ENCODE results near the gene FRS3. TPM values are rescaled to one million over a fixed set of nuclear protein-coding genes. Genes with fewer than 3 reads are reported as not detected.
A peak's percentile ranks its signal among the peaks of the same experiment; 100 is the strongest.

FRS3 gene, protein sequence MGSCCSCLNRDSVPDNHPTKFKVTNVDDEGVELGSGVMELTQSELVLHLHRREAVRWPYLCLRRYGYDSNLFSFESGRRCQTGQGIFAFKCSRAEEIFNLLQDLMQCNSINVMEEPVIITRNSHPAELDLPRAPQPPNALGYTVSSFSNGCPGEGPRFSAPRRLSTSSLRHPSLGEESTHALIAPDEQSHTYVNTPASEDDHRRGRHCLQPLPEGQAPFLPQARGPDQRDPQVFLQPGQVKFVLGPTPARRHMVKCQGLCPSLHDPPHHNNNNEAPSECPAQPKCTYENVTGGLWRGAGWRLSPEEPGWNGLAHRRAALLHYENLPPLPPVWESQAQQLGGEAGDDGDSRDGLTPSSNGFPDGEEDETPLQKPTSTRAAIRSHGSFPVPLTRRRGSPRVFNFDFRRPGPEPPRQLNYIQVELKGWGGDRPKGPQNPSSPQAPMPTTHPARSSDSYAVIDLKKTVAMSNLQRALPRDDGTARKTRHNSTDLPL
- total RNA-seq (2016; rRNA removed; fragmentation: Illumina TruSeq; extraction: Trizol) (1.5 and 3.0 TPM in 2 replicates), polyA plus RNA-seq (2011; rRNA removed) (7.1 and 7.4 TPM in 2 replicates), polyA minus RNA-seq (2011; rRNA and poly(A)+ RNA removed; ENCODE audit: low replicate concordance) (2.6 and 8.3 TPM in 2 replicates), Bru-seq, nascent RNA (percentile 54 among the genes with signal in this experiment), BruChase-seq, experiment 1, labeled RNA remaining after a 6-hour chase (percentile 54 among the genes with signal in this experiment), BruChase-seq, experiment 2, labeled RNA remaining after a 2-hour chase (percentile 54 among the genes with signal in this experiment)
- total RNA-seq (2016; cell fraction: cytosol; rRNA removed; fragmentation: Illumina TruSeq; extraction: Trizol; ENCODE audit: low read depth): 3.2 and 3.7 TPM in 2 replicates
- 1.2 and 2.7 TPM in 2 replicates for total RNA-seq (2016; cell fraction: insoluble cytoplasmic fraction; rRNA removed; fragmentation: Illumina TruSeq; extraction: Trizol)
- total RNA-seq (2016; cell fraction: membrane; rRNA removed; fragmentation: Illumina TruSeq; extraction: Trizol): 6.5 and 6.6 TPM in 2 replicates
- 3.2 and 4.8 TPM in 2 replicates for total RNA-seq (2016; cell fraction: nucleus; rRNA removed; fragmentation: Illumina TruSeq; extraction: Trizol)
- polyA plus RNA-seq (2011; cell fraction: cytosol; rRNA removed): 6.7 TPM in 2 replicates
- polyA plus RNA-seq (2011; cell fraction: nucleus; rRNA removed): 11.2 and 14.1 TPM in 2 replicates
- 2.5 and 2.9 TPM in 2 replicates for polyA plus RNA-seq (2012)
- 5.9 and 6.1 TPM in 2 replicates for polyA plus RNA-seq (2016; cell fraction: cytosol; fragmentation: Illumina TruSeq; extraction: Trizol; ENCODE audit: low read depth)
- polyA plus RNA-seq (2016; cell fraction: insoluble cytoplasmic fraction; fragmentation: Illumina TruSeq; extraction: Trizol; ENCODE audit: low read depth): 3.0 and 3.6 TPM in 2 replicates
- 10.2 and 10.3 TPM in 2 replicates for polyA plus RNA-seq (2016; cell fraction: membrane; fragmentation: Illumina TruSeq; extraction: Trizol; ENCODE audit: low read depth)
- polyA plus RNA-seq (2016; cell fraction: nucleus; fragmentation: Illumina TruSeq; extraction: Trizol; ENCODE audit: insufficient read depth, low read depth): 11.8 and 13.3 TPM in 2 replicates
- 0.89 and 2.1 TPM in 2 replicates for polyA minus RNA-seq (2011; cell fraction: cytosol; rRNA and poly(A)+ RNA removed)
- polyA minus RNA-seq (2011; cell fraction: nucleus; rRNA and poly(A)+ RNA removed): 3.4 and 3.5 TPM in 2 replicates
- long read RNA-seq, experiment 1: 0 reads
- long read RNA-seq, experiment 2, transcript FRS3-202 (7 exons, 2,174 nt): major isoform, 8 of 12 reads
- long read RNA-seq, experiment 2, partial matches to known transcripts: 2 of 12 reads
- long read RNA-seq, experiment 2, other reads (novel, unspliced or antisense): 1 of 12 reads

GRCh38 chr6:41779788-41780550 lies at the start of gene FRS3:
TSS of gene FRS3 (minus strand) at chr6:41779900. CDS start at chr6:41776987, 2,913 bp downstream.
- Histone ChIP-seq H2AFZ (ENCODE audit: low read length) (no peak within 1 kb of the TSS), H3K27ac (ENCODE audit: extremely low read length, insufficient read depth, low read length) (peak within 1 kb of the TSS; percentile 24), H3K36me3 (replicated peaks in 1 of 2; ENCODE audit: control insufficient read depth in 1 of 2, insufficient read depth in 2 of 2, low read length in 2 of 2) (peaks cover 1 to 14% of the 10 kb centered on the region in 2 experiments; a peak in 4 of 5 replicates), H4K20me1 (ENCODE audit: insufficient read depth, low read length) (no peaks in the 10 kb centered on the region), H3K79me2 (ENCODE audit: insufficient read depth, low read length) (peaks cover 4% of the 10 kb centered on the region), H3K4me1 (ENCODE audit: insufficient read depth, low read length) (peaks cover 34% of the 10 kb centered on the region), H3K27me3 (ENCODE audit: control insufficient read depth in 1 of 2, insufficient read depth in 2 of 2, low read length in 2 of 2) (no peaks in the 10 kb centered on the region; a peak in 2 of 5 replicates), H3K9ac (ENCODE audit: insufficient read depth, low read depth, low read length) (peak within 1 kb of the TSS; percentile 73), H3K4me3 (replicated peaks in 1 of 3; ENCODE audit: insufficient read depth in 1 of 3, low read depth in 2 of 3, low read length in 3 of 3) (peak within 1 kb of the TSS; percentile 82 to 93 (median 92)), H3K4me2 (ENCODE audit: low read depth, low read length) (peak within 1 kb of the TSS; percentile 97), H3K9me3 (ENCODE audit: low read length) (no peaks in the 10 kb centered on the region)
- FAIRE-seq: peak; percentile 60
- 1% methylated on average over 38 of the region's 73 CpGs for WGBS (ENCODE audit: low lambda C conversion rate)
- POLR2A ChIA-PET: interaction anchor here (0.5 to 1.3 kb wide), 12 partner anchors 8 to 271 kb away, joined by 3 to 15 read pairs (median 4); partner anchors contain the start of genes PGC and TAF8
- CTCF ChIA-PET (ENCODE audit: low intra/inter-chr PET ratio, low total read pairs): interaction anchor here (0.8 to 2.1 kb wide), 4 partner anchors 45 to 264 kb away, joined by 3 to 24 read pairs (median 10); partner anchors contain the start of genes BYSL, MED20 and TFEB
- in situ Hi-C loops (cut with HindIII; ENCODE audit: extremely low pct_ligation_motif_present, low pct_unique_long_range_greater_than_20kb) (loop anchor here (5.0 to 25.0 kb wide), 3 partner anchors 43 to 432 kb away; partner anchors contain the start of genes MRPS10 and TFEB), intact Hi-C loops (cut with micrococcal nuclease; ENCODE audit: unreplicated experiment) (loop anchor here (1.0 to 5.0 kb wide), 3 partner anchors 157 to 264 kb away; no protein-coding TSS in a partner anchor)
- DNase-seq (ENCODE audit: low spot score): peak; percentile 95
- BruUV-seq (replicated peaks): TSS peak; percentile 42
- ATAC-seq: peak; percentile 90
- TF ChIP-seq, protein P1, sequence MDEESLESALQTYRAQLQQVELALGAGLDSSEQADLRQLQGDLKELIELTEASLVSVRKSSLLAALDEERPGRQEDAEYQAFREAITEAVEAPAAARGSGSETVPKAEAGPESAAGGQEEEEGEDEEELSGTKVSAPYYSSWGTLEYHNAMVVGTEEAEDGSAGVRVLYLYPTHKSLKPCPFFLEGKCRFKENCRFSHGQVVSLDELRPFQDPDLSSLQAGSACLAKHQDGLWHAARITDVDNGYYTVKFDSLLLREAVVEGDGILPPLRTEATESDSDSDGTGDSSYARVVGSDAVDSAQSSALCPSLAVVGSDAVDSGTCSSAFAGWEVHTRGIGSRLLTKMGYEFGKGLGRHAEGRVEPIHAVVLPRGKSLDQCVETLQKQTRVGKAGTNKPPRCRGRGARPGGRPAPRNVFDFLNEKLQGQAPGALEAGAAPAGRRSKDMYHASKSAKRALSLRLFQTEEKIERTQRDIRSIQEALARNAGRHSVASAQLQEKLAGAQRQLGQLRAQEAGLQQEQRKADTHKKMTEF (CRISPR knock-in tag; IDR thresholded peaks at IDR 0.05): peak; percentile 89
- TF ChIP-seq, protein P2, sequence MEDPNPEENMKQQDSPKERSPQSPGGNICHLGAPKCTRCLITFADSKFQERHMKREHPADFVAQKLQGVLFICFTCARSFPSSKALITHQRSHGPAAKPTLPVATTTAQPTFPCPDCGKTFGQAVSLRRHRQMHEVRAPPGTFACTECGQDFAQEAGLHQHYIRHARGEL (CRISPR knock-in tag; IDR thresholded peaks at IDR 0.05): no peak
- peak; percentile 79 for TF ChIP-seq TFDP2 (CRISPR knock-in tag; IDR thresholded peaks at IDR 0.05)
- TF ChIP-seq ZNF317 (CRISPR knock-in tag; IDR thresholded peaks at IDR 0.05): no peak
- TF ChIP-seq, protein P3, sequence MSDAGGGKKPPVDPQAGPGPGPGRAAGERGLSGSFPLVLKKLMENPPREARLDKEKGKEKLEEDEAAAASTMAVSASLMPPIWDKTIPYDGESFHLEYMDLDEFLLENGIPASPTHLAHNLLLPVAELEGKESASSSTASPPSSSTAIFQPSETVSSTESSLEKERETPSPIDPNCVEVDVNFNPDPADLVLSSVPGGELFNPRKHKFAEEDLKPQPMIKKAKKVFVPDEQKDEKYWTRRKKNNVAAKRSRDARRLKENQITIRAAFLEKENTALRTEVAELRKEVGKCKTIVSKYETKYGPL (CRISPR knock-in tag; IDR thresholded peaks at IDR 0.05): no peak
- TF ChIP-seq HNRNPL (IDR thresholded peaks at IDR 0.05; ENCODE audit: low read depth, low read length): no peak
- TF ChIP-seq ZSCAN22 (CRISPR knock-in tag; IDR thresholded peaks at IDR 0.05): no peak
- TF ChIP-seq ZNF644 (CRISPR knock-in tag; IDR thresholded peaks at IDR 0.05; ENCODE audit: low read depth): no peak
- peak; percentile 84; the same call in 1 of the 2 replicates for TF ChIP-seq YEATS4 (CRISPR knock-in tag; IDR thresholded peaks at IDR 0.05; ENCODE audit: borderline replicate concordance)
- TF ChIP-seq PLSCR1 (CRISPR knock-in tag; IDR thresholded peaks at IDR 0.05; ENCODE audit: borderline replicate concordance): no peak
